Neuronal stem cell (in vitro differentiated cells): ENCODE data around the gene RIC1.
"Not testable (repeated sequence)": the region's sequence is repeated elsewhere in the genome, so short reads cannot be mapped to it uniquely, and the experiment has no call there.

Experiments used
- DNase-seq: peaks from one replicate; pipeline ENCODE4 v3.0.0-alpha.2; 2013; ENCODE audit warnings: low spot score
- H2AFZ ChIP-seq: one replicate; pipeline ENCODE4 v1.6.1; 2013; ENCODE audit warnings: mild to moderate bottlenecking, low read length, inconsistent platforms
- H2AK5ac ChIP-seq: 2 replicates; pipeline ENCODE4 v1.6.1; 2013; ENCODE audit warnings: low read depth, mild to moderate bottlenecking, inconsistent platforms, low read length, moderate library complexity, mixed read lengths
- H2BK120ac ChIP-seq: 2 replicates; pipeline ENCODE4 v1.6.1; 2013; ENCODE audit warnings: low read depth, mild to moderate bottlenecking, inconsistent platforms, low read length, moderate library complexity, mixed read lengths
- H2BK12ac ChIP-seq: one replicate; pipeline ENCODE4 v1.6.1; 2013; ENCODE audit warnings: low read length, inconsistent platforms
- H2BK15ac ChIP-seq: 2 replicates; pipeline ENCODE4 v1.6.1; 2013; ENCODE audit warnings: mild to moderate bottlenecking, low read length, inconsistent platforms, mixed read lengths
- H2BK5ac ChIP-seq: one replicate; pipeline ENCODE4 v1.6.1; 2013; ENCODE audit warnings: inconsistent platforms, mild to moderate bottlenecking, low read length, moderate library complexity
- H3K14ac ChIP-seq: one replicate; pipeline ENCODE4 v1.6.1; 2013; ENCODE audit warnings: low read length, inconsistent platforms
- H3K18ac ChIP-seq: 2 replicates; pipeline ENCODE4 v1.6.1; 2013; ENCODE audit warnings: low read length, inconsistent platforms
- H3K23ac ChIP-seq: 2 replicates; pipeline ENCODE4 v1.6.1; 2013; ENCODE audit warnings: low read depth, mild to moderate bottlenecking, mixed read lengths, low read length, inconsistent platforms; ENCODE audit not compliant: poor library complexity
- H3K27ac ChIP-seq: replicated peaks from 3 replicates; pipeline ENCODE4 v1.5.1; 2013; ENCODE audit warnings: low read length, inconsistent platforms
- H3K27me3 ChIP-seq, 3 experiments: 2 replicates each; pipeline ENCODE4 v1.6.1; 2013; ENCODE audit warnings: low read length in 3 of 3, mild to moderate bottlenecking in 2 of 3, inconsistent platforms in 1 of 3, low read depth in 1 of 3, mixed read lengths in 1 of 3, moderate library complexity in 1 of 3; ENCODE audit not compliant: control insufficient read depth in 3 of 3, insufficient read depth in 3 of 3
- H3K36me3 ChIP-seq, 2 donors: replicated peaks in 1 of 2; 2 replicates each; pipeline ENCODE4 v1.6.1; 2013; ENCODE audit warnings: low read length in 2 of 2; ENCODE audit not compliant: control insufficient read depth in 2 of 2, insufficient read depth in 2 of 2
- H3K4ac ChIP-seq: 2 replicates; pipeline ENCODE4 v1.6.1; 2013; ENCODE audit warnings: inconsistent platforms, mild to moderate bottlenecking, low read length, moderate library complexity
- H3K4me1 ChIP-seq, 2 donors: 1 replicate in 1 of 2; 2 replicates in 1 of 2; pipeline ENCODE4 v1.6.1; 2013; ENCODE audit warnings: low read length in 2 of 2, low read depth in 1 of 2; ENCODE audit not compliant: control insufficient read depth in 2 of 2, insufficient read depth in 1 of 2
- H3K4me2 ChIP-seq: one replicate; pipeline ENCODE4 v1.6.1; 2013; ENCODE audit warnings: mild to moderate bottlenecking, low read length, inconsistent platforms; ENCODE audit not compliant: insufficient read depth, poor library complexity, severe bottlenecking
- H3K4me3 ChIP-seq, 2 donors: 2 replicates each; pipeline ENCODE4 v1.5.1; 2013; ENCODE audit warnings: low read length in 2 of 2, mild to moderate bottlenecking in 2 of 2, inconsistent platforms in 1 of 2, moderate library complexity in 1 of 2
- H3K79me1 ChIP-seq: one replicate; pipeline ENCODE4 v1.6.1; 2013; ENCODE audit warnings: low read depth, mild to moderate bottlenecking, inconsistent platforms, low read length, moderate library complexity
- H3K9ac ChIP-seq: one replicate; pipeline ENCODE4 v1.6.1; 2013; ENCODE audit warnings: mild to moderate bottlenecking, low read depth, low read length, inconsistent platforms; ENCODE audit not compliant: poor library complexity
- H3K9me3 ChIP-seq, 2 donors: replicated peaks in 1 of 2; 2 replicates each; pipeline versions ENCODE3 to v1.6.1; 2013; ENCODE audit warnings: low read length in 2 of 2, mild to moderate bottlenecking in 2 of 2, inconsistent platforms in 1 of 2, low read depth in 1 of 2, mixed read lengths in 1 of 2, moderate library complexity in 1 of 2; ENCODE audit not compliant: control insufficient read depth in 2 of 2, insufficient read depth in 1 of 2
- H4K8ac ChIP-seq: one replicate; pipeline ENCODE4 v1.6.1; 2013; ENCODE audit warnings: low read depth, mild to moderate bottlenecking, inconsistent platforms, low read length, moderate library complexity
- H4K91ac ChIP-seq: one replicate; pipeline ENCODE4 v1.6.1; 2013; ENCODE audit warnings: low read length, low read depth, mild to moderate bottlenecking, inconsistent platforms; ENCODE audit not compliant: poor library complexity
- WGBS, 2 donors: extraction: QIAGEN DNeasy Blood & Tissue Kit; methylation state at CpG; one replicate each; pipeline ENCODE4 v1.1.7; 2013; ENCODE audit warnings: missing lambda C conversion rate in 2 of 2, mixed read lengths in 1 of 2; ENCODE audit not compliant: insufficient read length in 2 of 2, insufficient replicate concordance in 1 of 2; ENCODE audit errors: extremely low coverage in 2 of 2; 5-methylcytosine and 5-hydroxymethylcytosine counted together

The RIC1 gene

GRCh38 chr9:5581706-5582105 is 47.2 kb upstream of the RIC1 start:
- not testable (repeated sequence) for H4K91ac ChIP-seq, H2BK5ac ChIP-seq, H3K18ac ChIP-seq, H3K4me1 ChIP-seq, H2AK5ac ChIP-seq, H3K23ac ChIP-seq, H2AFZ ChIP-seq, H3K4ac ChIP-seq, H2BK12ac ChIP-seq, H3K79me1 ChIP-seq, H3K27me3 ChIP-seq, H3K9ac ChIP-seq, H3K4me3 ChIP-seq, H3K27ac ChIP-seq, H3K14ac ChIP-seq, H3K36me3 ChIP-seq, H4K8ac ChIP-seq, H2BK15ac ChIP-seq, DNase-seq, H3K4me2 ChIP-seq, H3K9me3 ChIP-seq, H2BK120ac ChIP-seq
- WGBS, 2 donors: no CpG with 5 or more reads among the region's 2 CpGs

DNA sequence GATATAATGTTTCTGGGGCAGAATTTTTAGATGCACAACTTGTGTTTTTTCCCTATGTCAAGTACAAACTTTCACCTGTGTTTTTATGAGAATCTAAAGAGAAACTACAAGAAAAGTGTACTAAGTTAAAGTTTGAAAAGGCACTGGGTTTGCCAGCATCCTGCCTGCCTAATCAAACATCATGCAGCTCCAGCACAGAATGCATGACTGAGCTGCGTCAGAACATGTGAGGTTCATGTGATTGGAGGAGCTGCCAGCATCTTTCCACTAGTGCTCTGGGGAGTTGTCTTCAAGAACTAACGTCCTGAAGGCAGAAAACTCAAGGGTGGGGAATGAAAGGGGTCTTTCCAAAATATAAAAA is 46.1 kb upstream of the RIC1 start:
- no peaks in the 10 kb centered on the region for H3K36me3 ChIP-seq
- H4K91ac ChIP-seq: no peak overlapping the region
- H2AK5ac ChIP-seq: no peak overlapping the region
- no peaks in the 10 kb centered on the region for H3K79me1 ChIP-seq
- no peaks in the 10 kb centered on the region for H3K9me3 ChIP-seq
- no peak overlapping the region for H2BK120ac ChIP-seq
- H3K23ac ChIP-seq: no peak overlapping the region
- no peak overlapping the region for H4K8ac ChIP-seq
- H3K4me3 ChIP-seq: no peak overlapping the region
- no peak for DNase-seq
- H2AFZ ChIP-seq: peak overlapping the region; percentile 60
- H3K4ac ChIP-seq: no peak overlapping the region
- no peak overlapping the region for H2BK12ac ChIP-seq
- no peak overlapping the region for H3K14ac ChIP-seq
- no peak overlapping the region for H3K18ac ChIP-seq
- no peak overlapping the region for H3K27ac ChIP-seq
- H2BK5ac ChIP-seq: no peak overlapping the region
- no peaks in the 10 kb centered on the region for H3K27me3 ChIP-seq
- peaks cover 0 to 7% of the 10 kb centered on the region in 2 donors for H3K4me1 ChIP-seq
- H3K4me2 ChIP-seq: no peak overlapping the region
- no peak overlapping the region for H3K9ac ChIP-seq
- no peak overlapping the region for H2BK15ac ChIP-seq
- whole genome bisulfite sequencing, 2 donors: no CpG with 5 or more reads among the region's 2 CpGs

DNA sequence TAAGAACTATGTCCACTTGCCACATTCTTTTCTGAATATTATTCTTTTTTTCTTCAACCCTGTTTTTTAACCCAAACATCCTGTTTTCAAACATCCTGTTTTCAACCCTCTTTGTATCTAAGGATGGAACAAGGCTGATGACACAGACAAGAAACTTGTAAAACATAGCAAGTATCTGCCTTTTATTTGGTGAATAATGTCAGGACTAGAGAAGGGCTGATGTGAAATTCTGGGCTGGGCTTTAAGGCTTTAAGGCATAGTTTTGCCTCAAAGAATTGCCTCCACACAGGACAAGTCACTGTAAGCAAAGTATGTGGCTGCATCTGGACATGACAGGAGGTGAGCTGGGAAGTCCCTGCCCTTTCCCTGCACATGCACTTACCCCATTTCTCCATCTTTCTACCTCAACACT is 42.5 kb upstream of the RIC1 start:
- Histone ChIP-seq H3K4me3 (no peak overlapping the region), H3K4me1 (peaks cover 0 to 7% of the 10 kb centered on the region in 2 donors), H3K27ac (no peak overlapping the region), H3K79me1 (no peaks in the 10 kb centered on the region), H3K4ac (no peak overlapping the region), H3K23ac (no peak overlapping the region), H3K9me3 (no peaks in the 10 kb centered on the region), H3K4me2 (no peak overlapping the region), H3K9ac (no peak overlapping the region), H2AFZ (no peak overlapping the region), H3K36me3 (no peaks in the 10 kb centered on the region), H2BK5ac (no peak overlapping the region), H4K91ac (no peak overlapping the region), H2BK12ac (no peak overlapping the region), H3K18ac (no peak overlapping the region), H2AK5ac (no peak overlapping the region), H3K14ac (no peak overlapping the region), H2BK15ac (no peak overlapping the region), H4K8ac (no peak overlapping the region), H2BK120ac (no peak overlapping the region), H3K27me3 (no peaks in the 10 kb centered on the region)
- DNase-seq: no peak

DNA sequence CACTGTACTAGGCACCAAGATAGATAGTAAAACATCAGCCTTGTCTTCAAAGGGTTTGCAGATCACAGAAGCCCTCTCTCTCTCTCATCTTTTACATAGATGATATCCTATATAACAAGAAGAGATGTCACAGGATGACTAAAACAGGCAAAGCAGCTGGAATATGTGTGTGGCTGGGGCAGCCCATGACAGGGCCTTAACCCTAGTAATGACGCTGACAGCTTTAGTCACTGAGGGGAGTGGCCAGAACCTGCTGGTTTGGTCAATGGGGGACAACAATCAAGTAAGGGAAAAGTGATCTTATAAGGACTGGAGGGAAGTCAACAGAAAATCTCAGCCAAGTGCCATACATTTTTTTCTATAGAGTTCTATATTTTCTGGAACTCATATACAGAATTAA is 41.9 kb upstream of the RIC1 start:
- Histone ChIP-seq H2BK120ac (no peak overlapping the region), H2AK5ac (no peak overlapping the region), H3K9me3 (no peaks in the 10 kb centered on the region), H3K27ac (no peak overlapping the region), H3K4me3 (no peak overlapping the region), H3K14ac (no peak overlapping the region), H4K91ac (no peak overlapping the region), H3K4ac (no peak overlapping the region), H4K8ac (no peak overlapping the region), H3K27me3 (no peaks in the 10 kb centered on the region), H3K9ac (no peak overlapping the region), H2AFZ (no peak overlapping the region), H3K36me3 (no peaks in the 10 kb centered on the region), H2BK12ac (no peak overlapping the region), H3K79me1 (no peaks in the 10 kb centered on the region), H3K4me2 (no peak overlapping the region), H2BK5ac (no peak overlapping the region), H3K18ac (no peak overlapping the region), H3K4me1 (peaks cover 0 to 7% of the 10 kb centered on the region in 2 donors), H2BK15ac (no peak overlapping the region), H3K23ac (no peak overlapping the region)
- no CpG with 5 or more reads among the region's 1 CpG for WGBS, 2 donors
- no peak for DNase-seq
